Activated CD8-positive, alpha-beta T cell treated with anti-CD3 and anti-CD28 coated beads for 36 hours (primary cell): ENCODE measurements around the gene MLXIP. TPM values are rescaled to one million over a fixed set of nuclear protein-coding genes. Genes with fewer than 3 reads are reported as not detected.

Experiments
- ATAC-seq: fragments of 200-7000 bp; cut with Tn5 transposase; one replicate; pipeline ENCODE4 v1.10.0; 2021; ENCODE audit warnings: mild to moderate bottlenecking, moderate library complexity
- CTCF ChIA-PET: fragments of 350-600 bp; sonication (Branson Sonifier 250); formaldehyde crosslinking; loops from one replicate; lab custom pipeline; 2021; ENCODE audit warnings: antibody characterized with exemption; lab: Charles Lee
- POLR2A ChIA-PET: fragments of 350-600 bp; sonication (Branson Sonifier 250); formaldehyde crosslinking; loops from one replicate; lab custom pipeline; 2021; ENCODE audit warnings: antibody characterized with exemption; lab: Charles Lee
- DNase-seq: peaks from one replicate; pipeline ENCODE4 v3.0.0-alpha.2; 2020
- H3K27ac Mint-ChIP-seq: one replicate; pipeline ENCODE4 v1.8.0; 2021; ENCODE audit warnings: mild to moderate bottlenecking, mixed read lengths
- H3K27me3 Mint-ChIP-seq: one replicate; pipeline ENCODE4 v1.8.0; 2021; ENCODE audit warnings: mixed read lengths
- H3K36me3 Mint-ChIP-seq: one replicate; pipeline ENCODE4 v1.8.0; 2021; ENCODE audit warnings: low read depth, mixed read lengths
- H3K4me1 Mint-ChIP-seq: one replicate; pipeline ENCODE4 v1.8.0; 2021; ENCODE audit warnings: low read depth, mixed read lengths
- H3K4me3 Mint-ChIP-seq: one replicate; pipeline ENCODE4 v1.8.0; 2021; ENCODE audit warnings: mild to moderate bottlenecking, moderate library complexity, mixed read lengths
- H3K9me3 Mint-ChIP-seq: one replicate; pipeline ENCODE4 v1.8.0; 2021; ENCODE audit warnings: mixed read lengths
- intact Hi-C: fragments of 100-400 bp; cut with micrococcal nuclease; formaldehyde crosslinking; loops from one replicate; pipeline ENCODE4 v1.10.0; 2022
- total RNA-seq, 2 experiments: library from RNA; stranded (reverse); gene quantifications; one replicate each; pipeline ENCODE4 v1.2.3, GENCODE V29; 2021
- TF ChIP-seq, protein P1 (sequence below): fragments of 200-600 bp; IDR thresholded peaks from one replicate; pipeline ENCODE4 v1.8.0; 2022; ENCODE audit warnings: antibody characterized with exemption, mild to moderate bottlenecking

Gene MLXIP
- total RNA-seq, 2 experiments from 2014 or later: 26.0 to 28.7 TPM

DNA sequence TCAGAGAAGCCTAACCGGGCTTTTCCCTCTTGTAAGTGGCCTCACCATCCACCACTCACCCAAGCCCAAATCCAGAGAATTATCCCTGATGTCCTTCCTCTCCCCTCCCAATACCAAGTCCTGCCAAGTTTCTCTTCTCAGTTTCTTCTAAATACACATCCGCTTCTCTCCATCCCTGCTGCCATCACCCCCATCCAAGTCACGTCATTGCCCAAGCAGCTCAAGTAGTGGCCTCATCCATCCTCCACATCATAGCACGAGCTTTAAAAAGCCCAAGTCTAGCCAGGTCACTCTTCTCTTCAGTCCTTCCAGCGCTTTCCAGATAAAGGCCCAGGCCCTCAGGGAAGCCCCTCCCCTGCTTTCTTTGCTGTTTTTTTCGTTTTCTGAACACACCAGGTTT is 70.1 kb downstream of the MLXIP start:
- ChIA-PET POLR2A (interaction anchor here (0.9 to 1.2 kb wide), 2 partner anchors 13 to 26 kb away, joined by 3 read pairs; no protein-coding TSS in a partner anchor), CTCF (interaction anchor here (1.1 to 3.0 kb wide), 5 partner anchors 9 to 207 kb away, joined by 3 to 12 read pairs (median 3); no protein-coding TSS in a partner anchor)
- Mint-ChIP-seq H3K27me3 (no peaks in the 10 kb centered on the region), H3K4me1 (no peaks in the 10 kb centered on the region), H3K27ac (no peak overlapping the region), H3K4me3 (no peak overlapping the region), H3K36me3 (no peaks in the 10 kb centered on the region), H3K9me3 (no peaks in the 10 kb centered on the region)
- intact Hi-C loops: no loop called here
- TF ChIP-seq, protein P1, sequence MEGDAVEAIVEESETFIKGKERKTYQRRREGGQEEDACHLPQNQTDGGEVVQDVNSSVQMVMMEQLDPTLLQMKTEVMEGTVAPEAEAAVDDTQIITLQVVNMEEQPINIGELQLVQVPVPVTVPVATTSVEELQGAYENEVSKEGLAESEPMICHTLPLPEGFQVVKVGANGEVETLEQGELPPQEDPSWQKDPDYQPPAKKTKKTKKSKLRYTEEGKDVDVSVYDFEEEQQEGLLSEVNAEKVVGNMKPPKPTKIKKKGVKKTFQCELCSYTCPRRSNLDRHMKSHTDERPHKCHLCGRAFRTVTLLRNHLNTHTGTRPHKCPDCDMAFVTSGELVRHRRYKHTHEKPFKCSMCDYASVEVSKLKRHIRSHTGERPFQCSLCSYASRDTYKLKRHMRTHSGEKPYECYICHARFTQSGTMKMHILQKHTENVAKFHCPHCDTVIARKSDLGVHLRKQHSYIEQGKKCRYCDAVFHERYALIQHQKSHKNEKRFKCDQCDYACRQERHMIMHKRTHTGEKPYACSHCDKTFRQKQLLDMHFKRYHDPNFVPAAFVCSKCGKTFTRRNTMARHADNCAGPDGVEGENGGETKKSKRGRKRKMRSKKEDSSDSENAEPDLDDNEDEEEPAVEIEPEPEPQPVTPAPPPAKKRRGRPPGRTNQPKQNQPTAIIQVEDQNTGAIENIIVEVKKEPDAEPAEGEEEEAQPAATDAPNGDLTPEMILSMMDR: no peak
- DNase-seq (no peak), ATAC-seq (no peak)

GRCh38 chr12:122150127-122150681 is 71.6 kb downstream of the MLXIP start:
- no peaks in the 10 kb centered on the region for H3K27me3 Mint-ChIP-seq
- H3K4me3 Mint-ChIP-seq: no peak overlapping the region
- H3K36me3 Mint-ChIP-seq: no peaks in the 10 kb centered on the region
- CTCF ChIA-PET: interaction anchor here (0.7 to 3.0 kb wide), 3 partner anchors 27 to 95 kb away, joined by 3 to 12 read pairs (median 3); no protein-coding TSS in a partner anchor
- no peaks in the 10 kb centered on the region for H3K9me3 Mint-ChIP-seq
- DNase-seq (no peak), ATAC-seq (no peak)
- POLR2A ChIA-PET: no interaction called here
- H3K4me1 Mint-ChIP-seq: no peaks in the 10 kb centered on the region
- intact Hi-C loops: no loop called here
- no peak overlapping the region for H3K27ac Mint-ChIP-seq
- TF ChIP-seq, protein P1: no peak

DNA sequence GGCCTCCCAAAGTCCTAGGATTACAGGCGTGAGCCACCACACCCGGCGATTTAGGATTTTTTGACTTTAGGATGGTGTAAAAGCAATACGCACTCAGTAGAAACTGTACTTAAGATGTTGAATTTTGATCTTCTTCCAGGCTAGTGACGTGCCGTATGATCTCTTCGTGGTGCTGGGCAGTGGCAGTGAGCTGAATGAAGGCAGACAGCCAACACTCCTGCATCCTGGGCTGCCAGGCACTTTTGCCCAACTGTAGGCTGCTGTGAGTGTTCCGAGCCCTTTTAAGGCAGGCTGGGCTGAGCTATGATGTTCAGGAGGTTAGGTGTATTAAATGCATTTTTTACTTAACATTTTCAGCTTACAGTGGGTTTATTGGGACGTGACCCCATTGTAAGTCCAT is 74.2 kb downstream of the MLXIP start:
- Mint-ChIP-seq H3K36me3 (no peaks in the 10 kb centered on the region), H3K4me3 (no peak overlapping the region), H3K27me3 (no peaks in the 10 kb centered on the region), H3K4me1 (no peaks in the 10 kb centered on the region), H3K9me3 (no peaks in the 10 kb centered on the region), H3K27ac (no peak overlapping the region)
- POLR2A ChIA-PET: no interaction called here
- TF ChIP-seq, protein P1: no peak
- CTCF ChIA-PET: interaction anchor here (1.6 kb wide), 1 partner anchor 99 kb away, joined by 7 read pairs; no protein-coding TSS in a partner anchor
- no peak for ATAC-seq
- no peak for DNase-seq
- intact Hi-C loops: no loop called here

GRCh38 chr12:122155705-122156104 is 77.1 kb downstream of the MLXIP start:
- no peak for ATAC-seq
- TF ChIP-seq, protein P1: no peak

DNA sequence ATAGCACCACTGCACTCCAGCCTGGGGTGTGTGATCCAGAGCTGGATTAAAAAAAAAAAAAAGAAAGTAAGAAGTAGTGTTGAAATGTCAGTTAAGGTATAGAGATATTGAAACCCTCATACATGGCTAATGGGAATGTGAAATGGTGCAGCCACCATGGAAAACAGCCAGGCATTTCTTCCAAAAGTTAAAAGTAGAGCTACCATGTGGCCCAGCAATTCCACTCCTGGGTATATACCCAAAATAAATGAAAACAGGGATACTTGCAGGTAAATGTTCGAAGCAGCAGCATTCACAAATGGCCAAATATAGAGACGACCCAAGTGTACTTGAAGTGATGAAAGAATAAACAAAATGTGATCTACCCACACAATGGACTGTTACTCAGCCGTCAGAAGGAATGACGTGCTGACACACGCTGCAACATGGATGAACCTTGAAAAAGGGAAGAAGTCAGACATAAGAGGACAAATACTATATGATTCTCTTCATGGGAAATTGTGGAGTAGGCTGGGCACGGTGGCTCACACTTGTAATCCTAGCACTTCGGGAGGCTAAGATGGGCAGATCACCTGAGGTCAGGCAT is 80.2 kb downstream of the MLXIP start:
- Mint-ChIP-seq H3K4me3 (no peak overlapping the region), H3K36me3 (no peaks in the 10 kb centered on the region), H3K9me3 (no peaks in the 10 kb centered on the region), H3K4me1 (peaks cover 9% of the 10 kb centered on the region), H3K27ac (no peak overlapping the region), H3K27me3 (no peaks in the 10 kb centered on the region)
- intact Hi-C loops: loop anchor here (5.0 kb wide), 1 partner anchor 34 kb away; no protein-coding TSS in a partner anchor
- TF ChIP-seq, protein P1: no peak
- ChIA-PET POLR2A (no interaction called here), CTCF (interaction anchor here (0.8 to 1.1 kb wide), 4 partner anchors 31 to 197 kb away, joined by 3 read pairs; no protein-coding TSS in a partner anchor)
- DNase-seq (no peak), ATAC-seq (no peak)

More at GRCh38 chr12:122155705-122156104, 77.1 kb downstream of the MLXIP start:
- ChIA-PET CTCF (interaction anchor here (1.0 kb wide), 1 partner anchor 33 kb away, joined by 4 read pairs; no protein-coding TSS in a partner anchor), POLR2A (no interaction called here)
- no peak overlapping the region for H3K4me3 Mint-ChIP-seq
- no peaks in the 10 kb centered on the region for H3K9me3 Mint-ChIP-seq
- no peaks in the 10 kb centered on the region for H3K27me3 Mint-ChIP-seq
- H3K27ac Mint-ChIP-seq: no peak overlapping the region
- H3K4me1 Mint-ChIP-seq: no peaks in the 10 kb centered on the region
- H3K36me3 Mint-ChIP-seq: no peaks in the 10 kb centered on the region
- no peak for DNase-seq
- intact Hi-C loops: loop anchor here (5.0 kb wide), 1 partner anchor 37 kb away; no protein-coding TSS in a partner anchor
